CD4-positive, alpha-beta T cell treated with Interleukin-6 for 4 hours (primary cell): ENCODE measurements around the gene KRT80.

Source experiments
- DNase-seq: peaks from one replicate; pipeline ENCODE4 v3.0.0-alpha.2; 2020; ENCODE audit warnings: mixed read lengths

KRT80 gene

GRCh38 chr12:52175371-52176350 is 16.2 kb downstream of the KRT80 start:
- no peak for DNase-seq

- DNase-seq = no peak
These were observed 18.3 kb downstream of the KRT80 start for GRCh38 chr12:52173526-52173925.

- DNase-seq = no peak
These were observed 18.9 kb downstream of the KRT80 start for GRCh38 chr12:52172956-52173355.

- no peak for DNase-seq
These were observed 19.8 kb downstream of the KRT80 start for GRCh38 chr12:52171950-52172512.

- no peak for DNase-seq
These were observed 21.0 kb downstream of the KRT80 start for GRCh38 chr12:52170827-52171226.

GRCh38 chr12:52169886-52170285 is 21.9 kb downstream of the KRT80 start:
- DNase-seq = no peak

- DNase-seq = no peak
These were observed 23.6 kb downstream of the KRT80 start for GRCh38 chr12:52168019-52168717.

- no peak for DNase-seq
These were observed 24.3 kb downstream of the KRT80 start for GRCh38 chr12:52167526-52167925.

GRCh38 chr12:52166672-52167071 is 25.1 kb downstream of the KRT80 start:
- DNase-seq = no peak

GRCh38 chr12:52165096-52165855 is 26.5 kb downstream of the KRT80 start:
- no peak for DNase-seq

- no peak for DNase-seq
These were observed 27.2 kb downstream of the KRT80 start for GRCh38 chr12:52164624-52165023.

- no peak for DNase-seq
These were observed 28.8 kb downstream of the KRT80 start for GRCh38 chr12:52162981-52163380.

GRCh38 chr12:52160200-52160599 is 31.6 kb downstream of the KRT80 start:
- no peak for DNase-seq

GRCh38 chr12:52157566-52158150 is 34.2 kb downstream of the KRT80 start:
- no peak for DNase-seq

- peak; percentile 80 for DNase-seq
These were observed 34.9 kb downstream of the KRT80 start for GRCh38 chr12:52156757-52157565.

GRCh38 chr12:52156311-52156710 is 35.5 kb downstream of the KRT80 start:
- DNase-seq = no peak

- DNase-seq = peak; percentile 51
These were observed 36.6 kb downstream of the KRT80 start for GRCh38 chr12:52155048-52155868.

GRCh38 chr12:52152905-52153317 is 38.9 kb downstream of the KRT80 start:
- DNase-seq = no peak

- DNase-seq = peak; percentile 81
These were observed 39.7 kb downstream of the KRT80 start for GRCh38 chr12:52151837-52152783.
